Measurements from ENCODE around the gene CNTNAP2.
"Not testable (repeated sequence)": the region's sequence is repeated elsewhere in the genome, so short reads cannot be mapped to it uniquely, and the experiment has no call there.

Gene CNTNAP2

GRCh38 chr7:148445260-148446044, 2328.9 kb downstream of the CNTNAP2 start:
- DNase-seq = no peak

GRCh38 chr7:148447221-148447849, 2330.7 kb downstream of the CNTNAP2 start:
- no peak for DNase-seq

GRCh38 chr7:148451526-148451925, 2334.9 kb downstream of the CNTNAP2 start:
- DNase-seq = not testable (repeated sequence)

- DNase-seq = no peak
These were observed 2339.8 kb downstream of the CNTNAP2 start for GRCh38 chr7:148456351-148456750.

- DNase-seq = no peak
These were observed 2340.8 kb downstream of the CNTNAP2 start for GRCh38 chr7:148457310-148457921.

- no peak for DNase-seq
These were observed 2341.7 kb downstream of the CNTNAP2 start for GRCh38 chr7:148458263-148458662.

GRCh38 chr7:148461392-148462179, 2345.0 kb downstream of the CNTNAP2 start:
- no peak for DNase-seq

- DNase-seq = not testable (repeated sequence)
These were observed 2346.2 kb downstream of the CNTNAP2 start for GRCh38 chr7:148462774-148463173.

- DNase-seq = no peak
These were observed 2346.6 kb downstream of the CNTNAP2 start for GRCh38 chr7:148463210-148463609.

GRCh38 chr7:148464947-148465346, 2348.3 kb downstream of the CNTNAP2 start:
- DNase-seq = no peak

GRCh38 chr7:148465441-148465840, 2348.8 kb downstream of the CNTNAP2 start:
- DNase-seq = not testable (repeated sequence)

- no peak for DNase-seq
These were observed 2349.5 kb downstream of the CNTNAP2 start for GRCh38 chr7:148466120-148466519.

GRCh38 chr7:148468700-148469098, 2352.1 kb downstream of the CNTNAP2 start:
- no peak for DNase-seq

Data from inflammatory macrophage treated with lipopolysaccharide for 4 hours (primary cell).